ENCODE measurements around the gene TOPBP1.

GRCh38 chr3:133583396-133583795, 78.3 kb downstream of the TOPBP1 start:
- no peak for TF ChIP-seq CTCF (IDR thresholded peaks at IDR 0.05)
- no peak for TF ChIP-seq POLR2AphosphoS5 (IDR thresholded peaks at IDR 0.05)
- TF ChIP-seq POLR2A (IDR thresholded peaks at IDR 0.05): no peak
- no peak for TF ChIP-seq EP300 (IDR thresholded peaks at IDR 0.05)
